Activated CD4-positive, alpha-beta T cell treated with anti-CD3 and anti-CD28 coated beads, Interleukin-2, Interleukin-4, amounts not matched to agents 100 ng/mL and 50 ng/mL, durations not matched to agents 16 hours and 8 hours (primary cell): Measurements from ENCODE around the gene GRIN2A.

Experiments
- DNase-seq: peaks from one replicate; pipeline ENCODE4 v3.0.0-alpha.2; 2020; ENCODE audit warnings: low spot score

GRIN2A gene

GRCh38 chr16:10182222-10183053, at the start of gene GRIN2A:
TSS of gene GRIN2A (minus strand) at chr16:10182428. CDS start at chr16:10180411, 2,017 bp downstream.
- DNase-seq: no peak

- DNase-seq: no peak
Measured at GRCh38 chr16:10231563-10231962, 49.3 kb upstream of the GRIN2A start.

- DNase-seq: no peak
Measured at GRCh38 chr16:10228779-10229178, 46.6 kb upstream of the GRIN2A start.

DNA sequence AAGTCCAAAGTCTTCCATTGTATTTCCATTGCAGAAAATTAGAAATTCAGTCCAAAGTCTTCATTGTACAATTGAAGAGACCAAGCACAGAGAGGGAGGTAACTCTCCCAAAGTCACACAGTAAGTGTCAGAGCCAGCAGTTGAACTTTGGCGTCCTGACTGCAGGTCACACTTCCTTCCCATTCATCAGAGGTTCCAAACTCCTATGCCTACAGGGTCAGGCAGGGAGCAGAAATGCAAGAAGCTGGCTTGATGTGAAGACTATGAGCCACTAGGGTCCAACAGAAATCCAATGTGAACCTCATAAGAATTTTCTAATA, 44.7 kb upstream of the GRIN2A start:
- DNase-seq: no peak

- no peak for DNase-seq
Measured at GRCh38 chr16:10226141-10226986, 44.1 kb upstream of the GRIN2A start.

- DNase-seq: no peak
Measured at GRCh38 chr16:10225653-10226052, 43.4 kb upstream of the GRIN2A start.

DNA sequence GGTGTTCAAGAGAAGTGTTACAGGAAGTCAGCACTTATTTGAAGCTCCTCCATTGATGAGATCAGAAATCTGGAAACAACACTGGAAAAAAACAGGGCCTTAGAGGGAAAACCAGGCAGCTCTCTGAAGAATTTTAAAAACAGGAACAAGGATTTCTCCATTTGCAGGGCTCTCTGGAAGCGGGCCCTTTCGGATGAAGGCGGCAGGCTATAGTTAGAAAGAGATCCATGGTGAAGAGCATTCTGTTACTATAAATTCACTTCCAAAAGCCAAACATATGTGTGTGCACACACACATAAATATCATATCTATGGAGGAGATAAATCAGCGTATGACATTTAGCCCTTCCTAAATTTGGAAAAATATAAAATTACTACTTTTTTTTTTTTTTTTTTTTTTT, 42.6 kb upstream of the GRIN2A start:
- DNase-seq: no peak

GRCh38 chr16:10220942-10221341, 38.7 kb upstream of the GRIN2A start:
- no peak for DNase-seq

GRCh38 chr16:10219742-10220141, 37.5 kb upstream of the GRIN2A start:
- DNase-seq: no peak

DNA sequence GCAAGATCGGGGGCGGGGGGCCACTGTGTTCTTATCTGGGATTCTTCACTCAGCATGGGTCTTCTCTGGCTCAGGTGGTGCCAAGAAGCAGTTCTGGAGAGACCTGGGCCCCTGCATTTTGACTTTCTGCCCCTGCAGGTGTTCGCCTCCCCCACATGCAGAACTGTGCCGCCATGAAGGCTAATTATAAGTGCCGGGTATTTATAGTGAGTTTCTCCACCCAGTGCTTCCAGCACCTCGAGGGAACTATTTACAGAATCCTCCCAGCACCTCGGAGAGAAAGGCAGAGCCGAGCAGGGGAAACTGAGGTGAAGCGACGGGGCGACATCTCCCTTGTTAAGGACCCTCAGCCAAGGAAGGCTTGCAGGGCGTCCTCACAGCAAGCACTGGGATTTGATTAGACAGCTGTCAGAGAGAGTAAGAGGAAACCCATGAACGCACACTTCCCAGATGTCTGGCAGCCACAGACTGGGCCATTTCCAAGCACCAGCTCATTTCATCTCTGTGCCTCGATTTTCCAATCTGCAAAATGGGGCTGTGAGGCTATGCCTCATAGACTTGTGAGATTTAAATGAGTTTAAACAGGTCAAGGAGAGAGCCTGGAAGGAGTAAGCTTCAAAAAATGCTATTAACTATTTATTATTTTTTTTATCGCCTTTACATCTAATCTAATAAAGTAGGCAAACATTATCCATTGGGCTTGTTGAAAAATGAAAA, 36.4 kb upstream of the GRIN2A start:
- DNase-seq: no peak

DNA sequence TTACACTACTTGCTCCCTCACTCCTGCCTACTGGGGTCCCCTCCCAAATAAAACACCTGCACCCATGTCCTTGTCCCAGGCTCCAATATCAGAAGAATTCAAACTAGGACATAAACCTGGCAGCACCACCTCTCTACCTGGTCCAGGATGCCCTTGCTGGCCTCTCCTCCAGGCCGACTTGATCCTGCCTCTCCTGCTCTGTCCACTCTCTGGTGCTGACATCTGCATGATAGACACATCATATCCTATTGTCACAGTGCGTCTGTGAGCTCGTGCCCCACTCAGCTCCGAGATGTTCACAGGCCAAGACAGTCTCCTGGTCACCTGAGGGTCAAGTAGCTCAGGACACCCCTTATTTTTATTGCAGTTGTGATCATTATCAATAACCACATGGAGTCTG, 31.5 kb upstream of the GRIN2A start:
- no peak for DNase-seq

GRCh38 chr16:10210944-10211343, 28.7 kb upstream of the GRIN2A start:
- DNase-seq: no peak

GRCh38 chr16:10206865-10207264, 24.6 kb upstream of the GRIN2A start:
- DNase-seq: no peak

DNA sequence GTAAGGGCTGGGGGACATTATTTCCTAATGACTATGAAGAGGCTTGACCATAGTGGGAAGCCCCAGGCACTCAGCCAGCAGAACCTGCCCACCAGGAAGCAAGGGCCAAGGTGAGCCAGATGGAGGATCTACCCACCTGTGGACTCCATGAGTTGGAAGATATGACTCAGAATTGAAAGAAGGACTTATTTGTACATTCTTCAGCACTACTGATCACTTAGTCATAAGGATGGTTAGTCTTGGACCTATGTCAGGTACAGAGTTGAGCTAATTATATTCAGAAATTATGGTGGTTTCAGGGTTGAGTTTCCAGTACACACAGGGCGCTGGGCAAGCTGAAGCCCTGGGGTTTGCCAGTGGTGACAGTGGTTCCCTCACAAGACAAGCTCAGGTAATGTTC, 24.0 kb upstream of the GRIN2A start:
- DNase-seq: no peak

GRCh38 chr16:10205688-10206087, 23.5 kb upstream of the GRIN2A start:
- DNase-seq: no peak

DNA sequence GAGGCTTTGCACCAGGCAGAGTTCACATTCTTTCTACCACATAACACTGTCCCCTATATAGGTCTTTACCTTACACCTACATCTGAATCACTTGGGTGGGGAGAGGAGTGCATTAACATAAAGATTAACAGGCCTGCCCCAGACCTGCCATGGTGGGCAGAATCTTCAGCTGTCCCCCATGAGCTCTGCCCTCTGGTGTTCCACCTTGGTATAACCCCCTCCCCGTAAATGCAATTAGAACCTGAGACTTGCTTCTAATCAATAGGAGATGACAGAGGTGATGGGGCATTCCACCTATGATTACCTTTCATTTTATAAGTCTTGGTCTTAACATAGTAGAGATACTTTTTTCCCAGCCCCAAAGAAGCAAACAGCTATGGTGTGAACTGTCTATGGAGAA, 20.4 kb upstream of the GRIN2A start:
- no peak for DNase-seq

GRCh38 chr16:10200637-10201586, 18.7 kb upstream of the GRIN2A start:
- no peak for DNase-seq

DNA sequence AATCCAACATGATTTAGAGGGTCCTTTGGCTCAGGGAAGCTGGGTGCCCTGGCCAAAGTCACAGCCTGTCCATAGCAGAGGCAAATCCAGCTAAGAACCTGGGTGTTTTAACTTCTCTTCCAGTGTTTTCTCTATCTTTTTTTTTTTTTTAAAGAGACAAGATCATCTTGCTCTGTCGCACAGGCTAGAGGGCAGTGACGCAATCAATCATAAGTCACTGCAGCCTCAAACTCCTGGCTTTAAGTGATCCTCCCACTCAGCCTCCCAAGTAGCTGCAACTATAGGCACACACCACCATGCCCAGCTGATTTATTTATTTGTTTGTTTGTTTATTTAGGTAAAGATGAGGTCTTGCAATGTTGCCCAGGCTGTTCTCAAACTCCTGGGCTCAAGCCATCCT, 14.8 kb upstream of the GRIN2A start:
- no peak for DNase-seq

GRCh38 chr16:10191096-10191495, 8.9 kb upstream of the GRIN2A start:
- DNase-seq: no peak

GRCh38 chr16:10189861-10190390, 7.7 kb upstream of the GRIN2A start:
- DNase-seq: no peak

DNA sequence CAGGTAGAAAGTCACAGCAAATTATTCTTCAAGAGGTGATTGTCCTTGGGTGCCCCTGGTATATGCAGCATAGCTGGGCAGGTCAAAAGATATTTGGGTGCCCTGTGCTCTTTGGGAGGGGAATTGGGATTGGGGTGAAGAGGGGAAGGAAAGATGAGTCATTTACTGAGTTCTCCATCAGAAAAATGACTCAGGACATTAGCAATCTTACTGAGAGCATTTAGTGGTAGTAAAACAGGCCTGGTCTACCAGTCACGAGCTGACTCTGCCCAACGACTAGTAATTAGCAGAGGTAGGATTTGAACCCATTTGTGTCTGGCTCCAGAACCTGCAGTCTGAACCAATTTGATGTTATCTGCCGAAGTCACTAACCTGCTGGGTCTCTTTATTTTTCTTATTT, 6.0 kb upstream of the GRIN2A start:
- no peak for DNase-seq
